Measurements from ENCODE around the gene PRUNE2. TPM values are rescaled to one million over a fixed set of nuclear protein-coding genes. Genes with fewer than 3 reads are reported as not detected.

Gene PRUNE2
- total RNA-seq, 1 donor from 2014 or later: 8.7 TPM

GRCh38 chr9:76912636-76913275, 6.8 kb upstream of the PRUNE2 start:
- Histone ChIP-seq H3K36me3 (ENCODE audit: insufficient read depth, low read length) (no peaks in the 10 kb centered on the region), H3K4me3 (ENCODE audit: insufficient read depth, low read depth, low read length) (no peak overlapping the region), H3K4me1 (ENCODE audit: insufficient read depth, low read length) (peaks cover 9% of the 10 kb centered on the region), H4K20me1 (ENCODE audit: insufficient read depth, low read length) (no peaks in the 10 kb centered on the region), H3K9me3 (ENCODE audit: insufficient read depth, low read depth, low read length) (no peaks in the 10 kb centered on the region), H3K4me2 (ENCODE audit: low read length) (no peak overlapping the region), H2AFZ (ENCODE audit: low read depth, low read length) (no peak overlapping the region), H3K27me3 (ENCODE audit: insufficient read depth, low read length) (peaks cover 2% of the 10 kb centered on the region), H3K9ac (ENCODE audit: low read length) (no peak overlapping the region), H3K27ac (ENCODE audit: low read depth, low read length) (no peak overlapping the region), H3K79me2 (ENCODE audit: insufficient read depth, low read length) (no peaks in the 10 kb centered on the region)
- H3K27me3 Mint-ChIP-seq (ENCODE audit: low read depth, unreplicated experiment): peaks cover 52% of the 10 kb centered on the region
- FAIRE-seq (no peak), DNase-seq (ENCODE audit: low read depth) (peak; percentile 86)
- TF ChIP-seq CTCF (IDR thresholded peaks at IDR 0.05; ENCODE audit: insufficient read depth, low read depth, low read length): no peak
- no peak for TF ChIP-seq EZH2 (IDR thresholded peaks at IDR 0.05; ENCODE audit: insufficient read depth, low read length)
- H3K27ac Mint-ChIP-seq (ENCODE audit: unreplicated experiment): no peak overlapping the region
- peaks cover 6% of the 10 kb centered on the region for H3K4me1 Mint-ChIP-seq (ENCODE audit: low read depth, unreplicated experiment)
- no peaks in the 10 kb centered on the region for H3K36me3 Mint-ChIP-seq (ENCODE audit: low read depth, unreplicated experiment)
- no peak overlapping the region for H3K4me3 Mint-ChIP-seq (ENCODE audit: unreplicated experiment)
- peaks cover 4% of the 10 kb centered on the region for H3K9me3 Mint-ChIP-seq (ENCODE audit: unreplicated experiment)

GRCh38 chr9:76911971-76912370, 6.1 kb upstream of the PRUNE2 start:
- Mint-ChIP-seq H3K4me1 (ENCODE audit: low read depth, unreplicated experiment) (peaks cover 6% of the 10 kb centered on the region), H3K27me3 (ENCODE audit: low read depth, unreplicated experiment) (peaks cover 55% of the 10 kb centered on the region), H3K36me3 (ENCODE audit: low read depth, unreplicated experiment) (no peaks in the 10 kb centered on the region), H3K9me3 (ENCODE audit: unreplicated experiment) (peaks cover 4% of the 10 kb centered on the region), H3K4me3 (ENCODE audit: unreplicated experiment) (no peak overlapping the region), H3K27ac (ENCODE audit: unreplicated experiment) (no peak overlapping the region)
- DNase-seq (ENCODE audit: low read depth): no peak
- no peaks in the 10 kb centered on the region for H3K9me3 ChIP-seq (ENCODE audit: insufficient read depth, low read depth, low read length)
- H3K4me1 ChIP-seq (ENCODE audit: insufficient read depth, low read length): peaks cover 9% of the 10 kb centered on the region
- TF ChIP-seq CTCF (IDR thresholded peaks at IDR 0.05; ENCODE audit: insufficient read depth, low read depth, low read length) (no peak), EZH2 (IDR thresholded peaks at IDR 0.05; ENCODE audit: insufficient read depth, low read length) (no peak)
- H3K27me3 ChIP-seq (ENCODE audit: insufficient read depth, low read length): peaks cover 7% of the 10 kb centered on the region
- no peak overlapping the region for H2AFZ ChIP-seq (ENCODE audit: low read depth, low read length)
- H3K4me3 ChIP-seq (ENCODE audit: insufficient read depth, low read depth, low read length): no peak overlapping the region
- H3K9ac ChIP-seq (ENCODE audit: low read length): no peak overlapping the region
- H3K27ac ChIP-seq (ENCODE audit: low read depth, low read length): no peak overlapping the region
- no peak for FAIRE-seq
- H4K20me1 ChIP-seq (ENCODE audit: insufficient read depth, low read length): no peaks in the 10 kb centered on the region
- H3K79me2 ChIP-seq (ENCODE audit: insufficient read depth, low read length): no peaks in the 10 kb centered on the region
- H3K4me2 ChIP-seq (ENCODE audit: low read length): no peak overlapping the region
- H3K36me3 ChIP-seq (ENCODE audit: insufficient read depth, low read length): no peaks in the 10 kb centered on the region

- no peak overlapping the region for H3K4me3 ChIP-seq (ENCODE audit: insufficient read depth, low read depth, low read length)
- no peak for DNase-seq (ENCODE audit: low read depth)
- H4K20me1 ChIP-seq (ENCODE audit: insufficient read depth, low read length): no peaks in the 10 kb centered on the region
- H3K27ac ChIP-seq (ENCODE audit: low read depth, low read length): no peak overlapping the region
- peaks cover 12% of the 10 kb centered on the region for H3K27me3 ChIP-seq (ENCODE audit: insufficient read depth, low read length)
- Mint-ChIP-seq H3K27ac (ENCODE audit: unreplicated experiment) (no peak overlapping the region), H3K9me3 (ENCODE audit: unreplicated experiment) (peaks cover 4% of the 10 kb centered on the region), H3K4me1 (ENCODE audit: low read depth, unreplicated experiment) (peaks cover 6% of the 10 kb centered on the region), H3K4me3 (ENCODE audit: unreplicated experiment) (no peak overlapping the region), H3K36me3 (ENCODE audit: low read depth, unreplicated experiment) (no peaks in the 10 kb centered on the region), H3K27me3 (ENCODE audit: low read depth, unreplicated experiment) (peaks cover 51% of the 10 kb centered on the region)
- H2AFZ ChIP-seq (ENCODE audit: low read depth, low read length): no peak overlapping the region
- TF ChIP-seq CTCF (IDR thresholded peaks at IDR 0.05; ENCODE audit: insufficient read depth, low read depth, low read length) (no peak), EZH2 (IDR thresholded peaks at IDR 0.05; ENCODE audit: insufficient read depth, low read length) (no peak)
- H3K36me3 ChIP-seq (ENCODE audit: insufficient read depth, low read length): no peaks in the 10 kb centered on the region
- no peaks in the 10 kb centered on the region for H3K79me2 ChIP-seq (ENCODE audit: insufficient read depth, low read length)
- peaks cover 9% of the 10 kb centered on the region for H3K4me1 ChIP-seq (ENCODE audit: insufficient read depth, low read length)
- H3K9me3 ChIP-seq (ENCODE audit: insufficient read depth, low read depth, low read length): no peaks in the 10 kb centered on the region
- no peak overlapping the region for H3K4me2 ChIP-seq (ENCODE audit: low read length)
- H3K9ac ChIP-seq (ENCODE audit: low read length): no peak overlapping the region
- FAIRE-seq: no peak
Observed at GRCh38 chr9:76910861-76911260, 4.9 kb upstream of the PRUNE2 start.
